Lung (tissue), 16 donors: ENCODE results near the gene TSC22D1. TPM values are rescaled to one million over a fixed set of nuclear protein-coding genes. Genes with fewer than 3 reads are reported as not detected.

Experiments used
- ATAC-seq: fragments of 200-7000 bp; cut with Tn5 transposase; one replicate; pipeline ENCODE4 v1.9.1; 2020; ENCODE audit warnings: moderate number of reproducible peaks; ENCODE audit not compliant: insufficient read depth, low FRiP score
- DNase-seq, 3 donors: peaks; one replicate each; pipeline ENCODE4 v3.0.0-alpha.2; 2013 to 2017
- H3K27ac ChIP-seq, 2 donors: one replicate each; pipeline ENCODE4 v1.5.1; 2013; ENCODE audit warnings: mild to moderate bottlenecking in 2 of 2, moderate library complexity in 2 of 2, control low read depth in 1 of 2, inconsistent platforms in 1 of 2, low read depth in 1 of 2, low read length in 1 of 2
- H3K27me3 ChIP-seq, 3 donors: one replicate each; pipeline ENCODE4 v1.5.1; 2013; ENCODE audit warnings: low read length in 2 of 3; ENCODE audit not compliant: control insufficient read depth in 3 of 3, insufficient read depth in 3 of 3
- H3K36me3 ChIP-seq, 4 donors: one replicate each; pipeline ENCODE4 v1.5.1; 2013; ENCODE audit warnings: low read length in 4 of 4, mild to moderate bottlenecking in 1 of 4, moderate library complexity in 1 of 4; ENCODE audit not compliant: control insufficient read depth in 4 of 4, insufficient read depth in 4 of 4
- H3K4me1 ChIP-seq, 5 donors: one replicate each; pipeline ENCODE4 v1.5.1; 2013; ENCODE audit warnings: low read length in 5 of 5, mild to moderate bottlenecking in 2 of 5, moderate library complexity in 1 of 5; ENCODE audit not compliant: control insufficient read depth in 5 of 5, insufficient read depth in 5 of 5
- H3K4me3 ChIP-seq: one replicate; pipeline ENCODE4 v1.5.1; 2013; ENCODE audit warnings: mild to moderate bottlenecking, control low read depth, moderate library complexity
- H3K9ac ChIP-seq, 2 donors: one replicate each; pipeline ENCODE4 v1.5.1; 2013; ENCODE audit warnings: low read length in 2 of 2, control low read depth in 1 of 2; ENCODE audit not compliant: insufficient read depth in 1 of 2
- H3K9me3 ChIP-seq, 4 donors: one replicate each; pipeline ENCODE4 v1.5.1; 2013; ENCODE audit warnings: low read length in 3 of 4, mild to moderate bottlenecking in 1 of 4, moderate library complexity in 1 of 4; ENCODE audit not compliant: control insufficient read depth in 4 of 4, insufficient read depth in 3 of 4
- CTCF ChIP-seq: IDR thresholded peaks from 2 replicates; pipeline ENCODE4 v1.5.1; 2012; ENCODE audit warnings: mild to moderate bottlenecking; ENCODE audit errors: control extremely low read depth, extremely low read depth
- WGBS, 2 donors: extraction: QIAGEN DNeasy Blood & Tissue Kit; methylation state at CpG; one replicate each; pipeline ENCODE4 v1.1.7; 2013; 5-methylcytosine and 5-hydroxymethylcytosine counted together
- long read RNA-seq, 5 donors: transcript quantifications; one replicate each; lab custom pipeline, GENCODE V29; 2026
- polyA plus RNA-seq, 2 donors: library from polyadenylated mRNA; stranded (reverse); fragments of 200-250 nt; gene quantifications; one replicate each; pipeline ENCODE4 v1.2.1, GENCODE V29; 2013
- total RNA-seq, 2 donors: library from RNA; depleted of rRNA in 1 of 2; stranded (reverse); fragments of >200 nt in 1 of 2; gene quantifications; one replicate each; pipeline ENCODE4 v1.2.1, GENCODE V29; 2014 to 2021
- donor health status: control.
- donor health status: control.
- donor health status: Bipolar disorder and iron deficiency.
- donor health status: healthy.
- donor health status: DM: yes; HTN: yes; CAD: no.

The TSC22D1 gene
- total RNA-seq (100 to 1,000 TPM; 159 to 179 TPM), polyA plus RNA-seq (10 to 100 TPM; 77.0 to 87.4 TPM)
- long read RNA-seq, donor 1, full-length matches to known transcripts = 134 of 134 reads
- long read RNA-seq, donor 1, partial matches to known transcripts = 0 of 134 reads
- long read RNA-seq, donor 1, other reads (novel, unspliced or antisense) = 0 of 134 reads
- long read RNA-seq, donor 2, full-length matches to known transcripts = 85 of 85 reads
- long read RNA-seq, donor 2, partial matches to known transcripts = 0 of 85 reads
- long read RNA-seq, donor 2, other reads (novel, unspliced or antisense) = 0 of 85 reads
- long read RNA-seq, donor 3, full-length matches to known transcripts = 69 of 69 reads
- long read RNA-seq, donor 3, partial matches to known transcripts = 0 of 69 reads
- long read RNA-seq, donor 3, other reads (novel, unspliced or antisense) = 0 of 69 reads
- long read RNA-seq, donor 4, full-length matches to known transcripts = 68 of 68 reads
- long read RNA-seq, donor 4, partial matches to known transcripts = 0 of 68 reads
- long read RNA-seq, donor 4, other reads (novel, unspliced or antisense) = 0 of 68 reads
- long read RNA-seq, donor 5, full-length matches to known transcripts = 215 of 215 reads
- long read RNA-seq, donor 5, partial matches to known transcripts = 0 of 215 reads
- long read RNA-seq, donor 5, other reads (novel, unspliced or antisense) = 0 of 215 reads

- ATAC-seq (no peak), DNase-seq (peak; percentile 44 to 62 (median 58))
- H3K36me3 ChIP-seq = no peaks in the 10 kb centered on the region
- peak within 1 kb of the TSS; percentile 75 for H3K4me3 ChIP-seq
- H3K27me3 ChIP-seq = no peaks in the 10 kb centered on the region
- H3K9ac ChIP-seq = peak within 1 kb of the TSS; percentile 16 to 21
- H3K9me3 ChIP-seq = no peaks in the 10 kb centered on the region
- peaks cover 6 to 28% (median 16%) of the 10 kb centered on the region in 5 donors for H3K4me1 ChIP-seq
- 0% methylated on average over 48 to 51 of the region's 51 CpGs for WGBS, 2 donors
- peak within 1 kb of the TSS; percentile 98 to 99 for H3K27ac ChIP-seq
- TF ChIP-seq CTCF = no peak
These were observed at the start of gene TSC22D1 for GRCh38 chr13:44575741-44576350. Gene TSC22D1 (minus strand): TSS chr13:44576330. CDS start chr13:44576074, 256 bp downstream.

DNA sequence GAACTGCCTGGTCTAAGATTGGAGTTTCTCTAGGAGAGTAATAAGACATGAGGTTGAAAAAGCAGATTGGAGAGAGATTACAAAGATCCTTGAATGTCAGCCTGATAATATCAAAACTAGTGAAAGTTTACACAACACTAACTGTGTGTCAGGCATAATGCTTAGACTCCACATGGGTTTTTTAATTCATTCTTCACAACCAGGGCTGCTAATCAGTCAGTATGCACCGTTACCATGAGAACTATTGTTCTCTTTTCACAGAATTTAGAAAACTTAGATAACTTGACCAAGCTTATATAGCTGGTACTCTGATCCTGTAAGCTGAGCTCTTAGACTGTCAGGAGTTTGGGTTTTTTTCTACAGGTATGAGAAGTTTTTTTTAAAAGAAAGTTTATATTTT lies 46.6 kb upstream of the TSC22D1 start:
- ATAC-seq = no peak
- 80 to 86% methylated on average over 1 of the region's 1 CpG for WGBS, 2 donors
- Histone ChIP-seq H3K9me3 (no peaks in the 10 kb centered on the region), H3K27me3 (no peaks in the 10 kb centered on the region), H3K4me3 (no peak overlapping the region), H3K36me3 (no peaks in the 10 kb centered on the region), H3K9ac (no peak overlapping the region), H3K4me1 (no peaks in the 10 kb centered on the region), H3K27ac (no peak overlapping the region)
- DNase-seq = no peak
- TF ChIP-seq CTCF = no peak

DNA sequence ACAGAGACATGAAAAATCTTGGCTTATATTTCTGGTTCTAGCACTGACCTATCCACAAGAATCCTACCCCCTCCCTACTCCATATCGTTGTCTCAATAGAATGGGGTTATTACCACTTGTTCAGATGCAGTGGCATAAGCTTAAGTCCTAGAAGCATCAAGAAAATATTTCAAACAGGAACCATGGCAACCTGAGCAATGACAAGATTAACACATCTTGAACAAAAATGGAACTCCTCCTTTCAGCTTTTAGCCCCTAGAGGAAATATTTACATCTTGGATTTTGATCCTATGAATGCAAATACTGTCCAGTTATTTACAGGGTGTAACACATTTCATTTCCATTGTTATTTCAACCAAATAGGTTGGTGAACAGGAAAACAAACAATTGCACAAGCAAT lies 46.1 kb upstream of the TSC22D1 start:
- no peak for ATAC-seq
- no peak for DNase-seq
- no peak overlapping the region for H3K27ac ChIP-seq
- no peaks in the 10 kb centered on the region for H3K36me3 ChIP-seq
- WGBS, 2 donors = 57 to 63% methylated on average over 1 of the region's 1 CpG
- H3K4me1 ChIP-seq = no peaks in the 10 kb centered on the region
- H3K4me3 ChIP-seq = no peak overlapping the region
- H3K9ac ChIP-seq = no peak overlapping the region
- no peaks in the 10 kb centered on the region for H3K9me3 ChIP-seq
- no peaks in the 10 kb centered on the region for H3K27me3 ChIP-seq
- TF ChIP-seq CTCF = no peak
